Stomach (tissue), 9 donors: Measurements from ENCODE around the gene APOL3. TPM values are rescaled to one million over a fixed set of nuclear protein-coding genes. Genes with fewer than 3 reads are reported as not detected.
"Not testable (repeated sequence)": the region's sequence is repeated elsewhere in the genome, so short reads cannot be mapped to it uniquely, and the experiment has no call there.

Source experiments
- DNase-seq, 2 donors: peaks; one replicate each; pipeline versions ENCODE4 v3.0.0 to v3.0.0-alpha.2; 2013 to 2019
- H3K27ac ChIP-seq, 5 donors: fragments of 200-600 bp in 4 of 5; sonication (generic) in 4 of 5; one replicate each; pipeline ENCODE4 v1.5.1; 2013 to 2019; ENCODE audit warnings: mild to moderate bottlenecking in 1 of 5, moderate library complexity in 1 of 5
- H3K27me3 ChIP-seq, 3 donors: fragments of 200-600 bp; sonication (generic); one replicate each; pipeline ENCODE4 v1.5.1; 2017 to 2019; ENCODE audit warnings: mixed run types in 1 of 3
- H3K36me3 ChIP-seq, 4 donors: fragments of 200-600 bp; sonication (generic); 1 replicate in 3 of 4; 2 replicates in 1 of 4; pipeline ENCODE4 v1.5.1; 2016 to 2019
- H3K4me1 ChIP-seq, 4 donors: fragments of 200-600 bp; sonication (generic); one replicate each; pipeline ENCODE4 v1.5.1; 2016 to 2019
- H3K4me3 ChIP-seq, 4 donors: fragments of 200-600 bp; sonication (generic) in 3 of 4; one replicate each; pipeline ENCODE4 v1.5.1; 2016 to 2019; ENCODE audit warnings: mild to moderate bottlenecking in 1 of 4
- H3K9me3 ChIP-seq, 4 donors: fragments of 200-600 bp; sonication (generic); one replicate each; pipeline ENCODE4 v1.5.1; 2016 to 2019
- CTCF ChIP-seq, 7 experiments: fragments of 450-650 bp in 4 of 7; fragments of 200-600 bp in 3 of 7; sonication (generic) in 3 of 7; IDR thresholded peaks; one replicate each; pipeline ENCODE4 v1.5.1; 2016 to 2019; ENCODE audit warnings: antibody characterized with exemption in 7 of 7, control low read depth in 2 of 7, mild to moderate bottlenecking in 1 of 7
- EP300 ChIP-seq: sonication (generic); formaldehyde crosslinking; IDR thresholded peaks from one replicate; pipeline ENCODE4 v1.6.1; 2017; ENCODE audit warnings: antibody characterized with exemption
- POLR2A ChIP-seq, 4 donors: fragments of 450-650 bp; IDR thresholded peaks; one replicate each; pipeline ENCODE4 v1.6.1; 2016; ENCODE audit warnings: antibody characterized with exemption in 4 of 4, control low read depth in 2 of 4, mild to moderate bottlenecking in 1 of 4, moderate library complexity in 1 of 4
- POLR2AphosphoS5 ChIP-seq, 3 donors: sonication (generic); formaldehyde crosslinking; IDR thresholded peaks; one replicate each; pipeline ENCODE4 v1.6.1; 2016; ENCODE audit warnings: antibody characterized with exemption in 3 of 3
- WGBS, 5 donors: extraction: QIAGEN DNeasy Blood & Tissue Kit in 3 of 5; methylation state at CpG; one replicate each; pipeline versions ENCODE4 v1.1.5 to v1.1.7; 2013 to 2018; 5-methylcytosine and 5-hydroxymethylcytosine counted together
- intact Hi-C: fragments of 100-400 bp; cut with DNase I; formaldehyde crosslinking; loops from one replicate; pipeline ENCODE4 v1.15.1; 2023; ENCODE audit warnings: low total_unique reads
- polyA plus RNA-seq, 3 donors: library from polyadenylated mRNA; stranded (reverse); fragments of 200-250 nt; gene quantifications; one replicate each; pipeline ENCODE4 v1.2.3, GENCODE V29; 2013
- total RNA-seq, 5 donors: library from RNA; depleted of rRNA; stranded (reverse); fragments of >200 nt; gene quantifications; one replicate each; pipeline versions ENCODE4 v1.1.0 to v1.2.3, GENCODE V29; 2014 to 2016
- donor health status: healthy with polysubstance abuse.
- donor health status: Bipolar disorder and iron deficiency.
- donor health status: healthy.

APOL3 gene
- total and polyA plus RNA-seq, 8 donors: 2.9 to 29.9 (median 15.6) TPM; not detected in 1

DNA sequence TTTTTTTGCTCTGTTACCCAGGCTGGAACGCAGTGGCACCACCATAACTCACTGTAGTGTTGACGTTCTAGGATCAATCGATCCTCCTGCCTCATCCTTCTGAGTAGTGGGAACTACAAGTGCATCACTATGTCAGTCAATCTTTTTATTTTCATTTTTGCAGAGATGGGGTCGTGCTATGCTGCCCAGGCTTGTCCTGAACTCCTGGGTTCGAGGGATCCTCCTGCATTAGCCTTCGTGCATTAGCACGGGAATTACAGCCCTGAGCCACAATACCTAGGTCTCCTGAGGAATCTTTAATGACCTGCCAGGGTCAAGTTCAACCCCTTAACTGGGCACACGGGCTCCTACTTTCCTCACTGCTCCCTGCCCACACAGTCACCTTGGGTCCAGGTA lies 4.4 kb downstream of the APOL3 start:
- Histone ChIP-seq H3K27ac (peak overlapping the region; percentile 84 to 91 (median 89)), H3K4me3 (peak overlapping the region; percentile 32 to 60 (median 40)), H3K9me3 (no peaks in the 10 kb centered on the region), H3K27me3 (no peaks in the 10 kb centered on the region), H3K36me3 (no peaks in the 10 kb centered on the region), H3K4me1 (peaks cover 49 to 92% (median 79%) of the 10 kb centered on the region in 4 donors)
- no peak for DNase-seq
- WGBS, 5 donors: 61 to 73% (median 68%) methylated on average over 8 of the region's 8 CpGs
- TF ChIP-seq CTCF (IDR thresholded peaks at IDR 0.05) (no peak), POLR2AphosphoS5 (IDR thresholded peaks at IDR 0.05) (no peak), EP300 (no peak), POLR2A (IDR thresholded peaks at IDR 0.05) (no peak)
- intact Hi-C loops: no loop called here

DNA sequence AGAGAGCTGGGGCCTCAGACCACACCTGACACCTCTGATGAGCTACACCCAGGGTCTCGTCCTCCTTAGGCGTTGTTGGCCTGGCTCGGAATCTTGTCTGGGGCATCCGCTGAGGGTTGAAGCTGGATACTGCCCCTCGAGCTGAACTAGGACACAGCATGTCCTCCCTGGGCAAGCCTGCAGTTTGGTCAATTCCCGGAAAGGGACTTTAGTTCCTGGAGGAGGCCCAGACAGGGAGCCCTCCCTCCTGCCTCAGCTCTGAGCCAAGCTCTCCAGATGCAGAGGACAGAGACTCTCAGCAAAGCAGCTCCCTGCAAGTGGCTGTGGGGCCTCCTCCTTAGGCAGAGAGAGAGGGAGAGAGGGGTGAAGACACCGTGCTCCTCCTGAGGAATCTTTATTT lies 4.9 kb downstream of the APOL3 start:
- no peaks in the 10 kb centered on the region for H3K36me3 ChIP-seq
- no peaks in the 10 kb centered on the region for H3K27me3 ChIP-seq
- H3K27ac ChIP-seq: peak overlapping the region; percentile 84 to 91 (median 89)
- intact Hi-C loops: no loop called here
- 54 to 62% (median 58%) methylated on average over 7 of the region's 7 CpGs for WGBS, 5 donors
- H3K9me3 ChIP-seq: no peaks in the 10 kb centered on the region
- peak; percentile 40 to 84 for DNase-seq
- H3K4me1 ChIP-seq: peaks cover 48 to 92% (median 76%) of the 10 kb centered on the region in 4 donors
- TF ChIP-seq CTCF (IDR thresholded peaks at IDR 0.05): no peak
- peak in 2 of 3 donors; percentile 48 to 53 for TF ChIP-seq POLR2AphosphoS5 (IDR thresholded peaks at IDR 0.05)
- TF ChIP-seq POLR2A (IDR thresholded peaks at IDR 0.05): no peak
- TF ChIP-seq EP300: peak; percentile 48
- H3K4me3 ChIP-seq: peak overlapping the region in 2 of 4 donors; percentile 37 to 60

- WGBS, 5 donors: 64 to 75% (median 70%) methylated on average over 3 of the region's 3 CpGs
- no peak for DNase-seq
- no peak overlapping the region for H3K4me3 ChIP-seq
- no peaks in the 10 kb centered on the region for H3K27me3 ChIP-seq
- H3K27ac ChIP-seq: peak overlapping the region; percentile 84 to 91 (median 89)
- H3K36me3 ChIP-seq: peaks cover 0 to 4% (median 1%) of the 10 kb centered on the region in 4 donors
- intact Hi-C loops: no loop called here
- H3K4me1 ChIP-seq: peaks cover 44 to 90% (median 70%) of the 10 kb centered on the region in 4 donors
- TF ChIP-seq CTCF (IDR thresholded peaks at IDR 0.05) (no peak), EP300 (no peak)
- no peaks in the 10 kb centered on the region for H3K9me3 ChIP-seq
These were observed 6.1 kb downstream of the APOL3 start for GRCh38 chr22:36154423-36154945.

DNA sequence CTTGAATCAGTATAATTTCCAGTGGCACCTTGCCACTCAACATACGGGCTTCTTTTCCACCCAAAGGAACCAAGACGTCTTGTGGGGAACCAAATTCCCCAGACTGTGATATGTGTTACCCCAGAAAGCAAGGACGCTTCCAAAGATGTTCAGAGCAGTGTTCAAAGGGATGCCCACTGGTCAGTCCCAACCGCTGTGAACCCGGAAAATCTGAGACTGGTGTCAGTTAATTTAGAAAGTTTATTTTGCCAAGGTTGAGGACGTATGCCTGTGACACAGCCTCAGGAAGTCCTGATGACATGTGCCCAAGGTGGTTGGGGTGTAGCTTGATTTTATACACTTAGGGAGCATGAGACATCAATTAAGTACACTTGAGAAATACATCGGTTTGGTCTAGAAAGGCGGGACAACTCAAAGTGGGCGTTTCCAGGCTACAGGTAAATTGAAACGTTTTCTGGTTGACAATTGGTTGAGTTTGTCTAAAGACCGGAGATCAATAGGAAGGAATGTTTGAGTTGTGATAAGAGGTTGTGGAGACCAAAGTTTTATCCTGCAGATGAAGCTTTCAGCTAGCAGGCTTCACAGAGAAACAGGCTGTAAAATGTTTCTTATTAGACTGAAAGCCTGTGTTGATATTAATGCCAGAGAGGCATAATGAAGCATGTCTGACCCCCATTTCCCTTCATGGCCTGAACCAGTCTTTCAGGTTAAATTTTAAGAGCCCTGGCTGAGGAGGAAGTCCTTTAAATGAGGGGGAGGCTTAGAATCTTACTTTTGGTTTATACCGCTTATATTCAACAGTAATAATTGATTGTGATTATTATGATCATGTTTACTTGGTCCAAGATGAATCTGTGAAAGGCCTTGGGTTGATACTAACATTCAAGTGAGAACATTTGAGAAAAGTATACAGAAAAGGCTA lies 6.8 kb downstream of the APOL3 start:
- WGBS, 5 donors: 30 to 51% (median 41%) methylated on average over 12 of the region's 12 CpGs
- no peaks in the 10 kb centered on the region for H3K9me3 ChIP-seq
- H3K4me3 ChIP-seq: no peak overlapping the region
- TF ChIP-seq CTCF (IDR thresholded peaks at IDR 0.05): no peak
- no peak for TF ChIP-seq POLR2A (IDR thresholded peaks at IDR 0.05)
- no peak for TF ChIP-seq POLR2AphosphoS5 (IDR thresholded peaks at IDR 0.05)
- no peak for TF ChIP-seq EP300
- DNase-seq: peak in 1 of 2 donors; percentile 54
- H3K27me3 ChIP-seq: no peaks in the 10 kb centered on the region
- H3K27ac ChIP-seq: peak overlapping the region; percentile 63 to 91 (median 86)
- H3K36me3 ChIP-seq: peaks cover 0 to 11% (median 5%) of the 10 kb centered on the region in 4 donors
- H3K4me1 ChIP-seq: peaks cover 40 to 89% (median 68%) of the 10 kb centered on the region in 4 donors
- intact Hi-C loops: no loop called here

DNA sequence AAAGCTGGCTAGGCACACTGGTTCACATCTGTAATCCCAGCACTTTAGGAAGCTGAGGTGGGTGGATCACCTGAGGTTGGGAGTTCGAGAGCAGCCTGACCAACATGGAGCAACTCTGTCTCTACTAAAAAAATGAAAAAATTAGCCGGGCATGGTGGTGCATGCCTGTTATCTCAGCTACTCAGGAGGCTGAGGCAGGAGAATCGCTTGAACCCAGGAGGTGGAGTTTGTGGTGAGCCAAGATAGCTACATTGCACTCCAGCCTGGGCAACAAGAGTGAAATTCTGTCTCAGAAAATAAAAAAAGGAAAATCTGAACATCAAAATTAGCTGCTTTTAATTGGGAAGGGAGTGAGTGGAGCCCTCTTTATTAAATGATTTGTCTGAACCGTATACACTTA lies 7.7 kb downstream of the APOL3 start:
- 52 to 81% (median 70%) methylated on average over 4 of the region's 4 CpGs for WGBS, 5 donors
- H3K9me3 ChIP-seq, H3K27me3 ChIP-seq, intact Hi-C loops, H3K4me3 ChIP-seq, DNase-seq: not testable (repeated sequence)
- peak overlapping the region in 2 of 5 donors; percentile 86 to 91 for H3K27ac ChIP-seq
- peaks cover 39 to 86% (median 64%) of the 10 kb centered on the region in 4 donors for H3K4me1 ChIP-seq
- H3K36me3 ChIP-seq: peaks cover 0 to 21% (median 12%) of the 10 kb centered on the region in 4 donors
